Dermis microvascular lymphatic vessel endothelial cell (primary cell): Measurements from ENCODE around the gene RPL27. TPM values are rescaled to one million over a fixed set of nuclear protein-coding genes. Genes with fewer than 3 reads are reported as not detected.
"Not testable (repeated sequence)": the region's sequence is repeated elsewhere in the genome, so short reads cannot be mapped to it uniquely, and the experiment has no call there.

Experiments used
- DNase-seq, 2 donors: peaks; one replicate each; pipeline versions ENCODE4 v3.0.0 to v3.0.0-alpha.2; 2010; ENCODE audit warnings: low read depth in 2 of 2
- total RNA-seq: library from RNA; depleted of rRNA; stranded (reverse); fragments of >200 nt; gene quantifications from 2 replicates; pipeline ENCODE4 v1.2.1, GENCODE V29; 2014

The RPL27 gene
- total RNA-seq = 840 and 910 TPM in 2 replicates

DNA sequence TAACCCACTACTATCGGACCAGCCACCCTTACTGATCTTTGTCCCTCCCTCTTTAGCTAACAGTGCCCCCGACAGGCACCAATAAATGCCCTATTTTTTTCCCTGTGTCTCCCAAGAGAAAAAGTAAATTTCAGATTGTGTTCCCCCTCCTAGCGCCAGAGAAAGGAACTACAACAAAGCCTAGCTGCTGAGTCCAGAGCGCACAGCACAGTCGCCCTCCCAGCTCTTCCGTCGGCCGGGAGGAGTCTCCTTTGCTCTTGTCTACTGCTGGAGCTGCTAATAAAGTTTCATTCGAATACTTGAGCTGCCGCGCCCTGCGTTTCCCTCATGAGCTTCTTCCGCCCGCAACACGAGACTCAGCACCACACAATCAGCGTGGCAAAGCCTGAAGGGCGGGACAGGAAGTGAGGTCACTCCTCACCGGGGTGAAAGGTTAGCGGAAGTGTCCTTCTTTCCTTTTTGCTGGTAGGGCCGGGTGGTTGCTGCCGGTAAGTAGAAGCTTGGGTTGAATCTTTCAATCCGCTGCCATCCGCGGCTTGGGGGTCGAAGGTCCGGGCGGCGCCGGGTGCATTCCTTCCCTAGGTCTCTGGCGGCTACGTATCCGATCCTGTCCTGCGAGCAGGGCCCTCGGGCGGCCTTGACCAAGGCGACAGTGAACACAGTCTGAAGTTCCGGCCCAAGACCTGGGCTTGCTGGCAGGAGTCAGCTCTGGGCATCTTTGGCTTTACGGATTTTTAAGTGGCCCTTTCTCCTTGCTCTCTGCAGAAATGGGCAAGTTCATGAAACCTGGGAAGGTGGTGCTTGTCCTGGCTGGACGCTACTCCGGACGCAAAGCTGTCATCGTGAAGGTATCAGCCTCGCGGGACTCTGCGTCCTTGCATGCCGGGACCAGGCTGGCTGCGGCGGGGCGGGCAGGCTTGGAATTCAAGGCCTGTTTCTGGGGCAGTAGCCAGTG, at the start of gene RPL27:
Gene RPL27, plus strand, starts transcription at position 436 of the 955 bp plus-strand sequence. Its CDS starts 332 bp downstream, at position 768.
- peak; percentile 100 for DNase-seq

DNA sequence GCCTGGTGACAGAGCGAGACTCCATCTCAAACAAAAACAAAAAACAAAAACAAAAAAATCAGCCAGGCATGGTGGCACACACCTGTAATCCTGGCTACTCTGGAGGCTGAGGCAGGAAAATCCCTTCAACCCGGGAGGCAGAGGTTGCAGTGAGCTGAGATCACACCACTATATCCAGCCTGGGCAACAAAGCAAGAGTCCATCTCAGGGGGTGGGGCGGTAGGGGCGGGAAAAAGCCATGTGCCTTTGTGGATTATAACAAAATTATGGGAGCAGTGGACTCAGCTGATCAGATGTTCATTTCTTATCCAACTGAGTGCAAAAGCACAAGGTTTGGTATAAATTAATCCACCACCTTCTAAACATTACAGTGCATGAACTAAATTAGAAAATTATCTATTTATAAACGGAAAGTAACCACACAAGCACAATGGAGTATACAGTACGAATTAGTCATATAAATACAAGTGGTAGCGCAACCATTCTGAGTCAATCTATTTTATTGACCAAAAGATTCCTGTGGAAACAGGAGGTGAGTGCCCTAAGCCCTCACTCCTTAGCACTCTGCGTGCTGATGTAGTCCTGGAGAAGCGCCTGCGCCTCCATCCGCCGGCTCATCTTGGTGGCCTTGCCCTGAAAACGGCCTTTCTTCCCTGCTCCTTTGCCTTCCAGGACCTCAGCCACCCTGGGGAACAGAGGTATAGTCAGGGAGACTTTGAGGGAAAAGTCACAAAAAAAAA, 48.0 kb upstream of the RPL27 start:
- no peak for DNase-seq

DNA sequence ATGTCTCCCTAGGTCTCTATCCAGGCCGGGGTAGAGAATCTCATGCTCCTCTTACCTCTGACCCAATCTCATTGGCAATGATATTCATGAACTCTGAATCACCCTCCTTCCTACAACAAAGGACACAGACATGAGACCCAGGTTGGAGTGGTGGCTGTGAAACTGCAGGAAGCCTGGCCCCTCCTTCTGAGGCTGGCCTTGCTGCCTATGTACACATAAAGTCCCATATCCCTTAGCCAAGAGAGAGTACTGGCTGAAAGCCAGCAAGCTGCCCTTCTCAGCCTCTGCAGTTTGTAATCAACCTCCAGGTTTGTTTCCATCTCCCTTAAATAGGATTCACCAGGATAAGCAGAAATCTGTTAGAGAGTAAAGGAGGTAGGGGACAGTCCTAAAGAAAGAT, 44.5 kb upstream of the RPL27 start:
- DNase-seq = peak in 1 of 2 donors; percentile 29

DNA sequence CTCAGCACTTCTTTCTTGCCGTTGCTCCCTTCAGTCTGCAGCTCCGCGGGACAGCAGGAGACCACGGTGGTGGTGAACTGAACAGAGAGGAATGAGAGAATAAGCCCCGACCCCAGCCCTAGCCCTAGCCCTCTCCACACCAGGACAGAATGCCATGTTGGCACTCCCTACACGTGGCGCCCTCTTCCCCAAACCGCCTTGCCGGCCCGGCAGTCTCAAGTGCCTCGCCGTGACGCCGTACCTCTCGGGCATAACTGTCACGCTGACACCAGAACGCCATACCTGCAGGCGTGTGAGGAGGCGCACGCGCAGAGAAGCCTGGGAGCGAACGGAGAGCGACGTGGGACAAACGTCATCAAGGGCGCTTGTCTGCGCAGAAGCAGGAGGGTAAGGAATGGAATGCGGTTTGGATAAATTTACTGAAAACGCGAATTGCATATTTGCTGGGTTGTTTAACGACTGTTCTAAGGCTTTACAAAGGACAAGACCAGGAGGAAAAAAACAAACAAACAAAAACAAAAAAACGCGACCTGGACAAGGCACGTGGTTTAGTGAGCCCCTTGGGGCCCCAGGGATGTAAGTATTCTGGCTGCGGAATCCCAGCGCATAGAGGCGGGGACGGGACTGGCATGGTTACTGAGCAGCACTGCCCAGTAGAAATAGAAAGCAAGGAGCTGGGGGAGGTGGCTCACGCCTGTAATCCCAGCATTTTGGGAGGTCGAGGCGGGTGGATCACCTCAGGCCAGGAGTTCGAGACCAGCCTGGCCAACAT, 33.9 kb upstream of the RPL27 start, which contains the start of gene AARSD1:
Gene AARSD1, minus strand, starts transcription at position 294 of the 772 bp plus-strand sequence. Its CDS starts 14 bp downstream, at position 280.
- DNase-seq = peak; percentile 91 to 96

DNA sequence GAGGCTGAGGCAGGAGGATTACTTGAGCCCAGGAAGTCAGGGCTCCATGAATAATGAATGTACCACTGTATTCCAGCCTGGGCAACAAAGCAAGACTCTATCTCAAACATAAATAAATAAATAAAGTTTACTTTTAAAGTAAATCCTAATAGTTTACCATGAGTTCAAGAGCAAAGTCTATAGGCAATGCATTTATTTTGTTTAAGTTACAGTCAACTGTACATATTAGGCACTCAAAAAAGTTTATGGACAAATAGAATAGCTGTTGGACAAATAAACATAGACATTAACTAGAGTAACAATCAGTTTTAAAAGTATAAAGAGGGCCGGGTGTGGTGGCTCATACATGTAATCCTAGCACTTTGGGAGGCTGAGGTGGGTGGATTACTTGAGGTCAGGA, 30.3 kb upstream of the RPL27 start:
- DNase-seq = no peak

DNA sequence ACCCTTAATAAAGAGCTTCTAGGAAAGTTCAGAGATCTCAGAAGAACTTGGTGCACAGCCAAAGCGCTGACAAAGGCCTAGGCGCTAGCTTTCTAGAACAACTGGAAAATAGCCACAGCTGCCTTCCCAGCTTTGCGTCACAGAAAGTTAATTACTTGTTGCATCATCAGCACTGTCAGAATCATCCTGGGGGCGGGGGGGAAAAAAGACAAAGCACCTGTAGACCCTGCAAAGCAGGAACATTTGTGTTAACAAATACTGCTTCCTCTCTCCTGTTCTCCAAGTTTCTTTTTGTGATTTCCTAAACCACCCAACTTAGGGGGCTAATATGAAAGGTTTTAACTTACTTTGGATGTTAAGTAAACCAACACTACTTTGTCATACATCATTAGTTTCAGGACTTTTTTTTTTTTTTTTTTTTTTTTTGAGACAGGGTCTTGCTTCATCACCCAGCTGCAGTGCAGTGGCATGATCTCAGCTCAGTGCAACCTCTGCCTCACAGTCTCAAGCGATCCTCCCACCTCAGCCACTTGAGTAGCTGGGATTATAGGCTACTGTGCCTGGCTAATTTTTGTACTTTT, 29.1 kb upstream of the RPL27 start:
- peak in 1 of 2 donors; percentile 9 for DNase-seq

DNA sequence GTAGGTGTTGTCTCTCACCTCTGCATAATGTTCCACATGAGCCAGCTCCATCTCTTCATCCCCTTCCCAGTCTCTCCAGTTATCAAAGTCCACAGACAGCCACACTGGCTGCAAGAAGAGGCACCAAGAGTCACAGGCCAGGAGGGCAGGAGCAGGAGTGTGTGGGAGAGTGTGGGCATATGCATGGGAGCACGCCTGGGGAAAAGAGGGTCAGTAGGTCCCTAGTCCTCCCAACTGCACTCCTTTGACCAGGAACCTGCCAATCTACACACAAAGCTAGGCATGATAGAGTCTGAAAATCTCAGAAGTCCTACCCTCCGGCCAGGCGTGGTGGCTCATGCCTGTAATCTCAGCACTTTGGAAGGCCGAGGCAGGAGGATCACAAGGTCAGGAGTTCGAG, 26.6 kb upstream of the RPL27 start:
- DNase-seq = no peak

DNA sequence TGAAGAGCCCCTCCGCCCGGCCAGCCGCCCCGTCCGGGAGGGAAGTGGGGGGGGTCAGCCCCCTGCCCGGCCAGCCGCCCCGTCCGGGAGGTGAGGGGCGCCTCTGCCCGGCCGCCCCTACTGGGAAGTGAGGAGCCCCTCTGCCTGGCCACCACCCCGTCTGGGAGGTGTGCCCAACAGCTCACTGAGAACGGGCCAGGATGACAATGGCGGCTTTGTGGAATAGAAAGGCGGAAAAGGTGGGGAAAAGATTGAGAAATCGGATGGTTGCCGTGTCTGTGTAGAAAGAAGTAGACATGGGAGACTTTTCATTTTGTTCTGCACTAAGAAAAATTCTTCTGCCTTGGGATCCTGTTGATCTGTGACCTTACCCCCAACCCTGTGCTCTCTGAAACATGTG, 24.9 kb upstream of the RPL27 start:
- DNase-seq = not testable (repeated sequence)

DNA sequence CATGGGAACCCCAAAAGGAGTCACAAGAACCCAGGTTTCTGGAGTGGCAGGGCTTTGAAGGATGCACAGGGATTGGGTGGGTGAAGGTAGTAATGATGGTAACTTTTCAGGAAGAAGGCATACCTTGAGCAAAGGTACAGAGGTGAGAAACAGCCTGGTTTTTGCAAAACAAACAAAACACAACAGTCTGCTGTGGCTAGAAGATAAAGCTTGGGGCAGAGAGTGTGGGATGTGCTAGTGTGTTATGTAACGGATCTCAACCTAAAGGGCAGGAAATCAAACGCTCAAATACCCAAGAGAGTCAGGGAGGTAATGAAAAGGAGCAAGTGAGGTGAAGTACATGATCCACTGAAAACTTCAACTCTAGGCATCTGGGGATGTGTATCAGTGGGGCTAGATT, 23.0 kb upstream of the RPL27 start:
- no peak for DNase-seq

DNA sequence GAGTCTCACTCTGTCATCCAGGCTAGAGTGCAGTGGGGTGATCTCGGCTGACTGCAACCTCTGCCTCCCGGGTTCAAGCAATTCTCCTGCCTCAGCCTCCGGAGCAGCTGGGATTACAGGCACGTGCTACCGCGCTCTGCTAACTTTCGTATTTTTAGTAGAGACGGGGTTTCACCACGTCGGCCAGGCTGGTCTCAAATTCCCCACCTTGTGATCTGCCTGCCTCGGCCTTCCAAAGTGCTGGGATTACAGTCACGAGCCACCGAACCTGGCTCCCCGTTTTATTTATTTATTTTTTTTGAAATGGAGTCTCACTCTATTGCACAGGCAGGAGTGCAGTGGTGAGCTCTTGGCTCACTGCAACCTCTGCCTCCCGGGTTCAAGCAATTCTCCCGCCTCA, 22.5 kb upstream of the RPL27 start:
- not testable (repeated sequence) for DNase-seq

DNA sequence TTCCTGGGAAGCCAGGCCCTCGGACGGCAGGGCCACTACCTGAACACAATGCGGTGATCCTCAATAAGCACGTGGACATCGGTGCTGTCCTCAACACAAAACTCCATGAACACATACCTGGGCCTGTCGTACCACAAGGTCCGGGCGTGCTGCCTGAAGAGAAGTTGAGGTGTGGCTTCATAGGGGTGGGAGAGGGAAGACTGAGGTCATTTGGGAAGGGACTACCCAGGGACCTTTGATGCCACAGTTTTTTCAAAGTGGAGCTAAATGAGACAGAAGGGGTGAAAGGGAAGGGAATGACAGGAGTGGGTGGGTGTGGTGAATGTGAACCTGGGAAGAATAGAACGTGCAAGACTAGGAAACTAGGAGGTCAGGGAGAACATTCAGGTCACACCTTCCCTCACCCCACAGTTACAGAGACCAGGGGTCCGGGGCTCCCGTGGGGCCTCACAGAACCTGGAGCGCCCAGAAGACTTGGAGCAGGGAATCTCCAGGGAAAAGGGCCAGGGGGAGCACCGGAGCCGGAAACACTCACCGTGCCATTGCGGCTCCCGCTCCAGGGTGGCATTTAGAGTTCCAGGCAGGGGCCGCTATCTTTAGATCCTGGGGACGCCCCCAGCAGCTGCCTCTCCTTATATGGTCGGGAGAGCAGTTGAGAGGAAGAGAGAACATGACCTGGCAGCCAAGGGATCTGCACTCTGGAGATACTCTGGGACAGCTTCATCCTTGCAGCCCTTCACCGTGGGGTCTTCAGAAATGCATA, 18.5 kb upstream of the RPL27 start, which contains the start of gene PTGES3L:
Gene PTGES3L, minus strand, starts transcription at position 570 of the 763 bp plus-strand sequence. Its CDS starts 27 bp downstream, at position 543.
- peak in 1 of 2 donors; percentile 45 for DNase-seq

DNA sequence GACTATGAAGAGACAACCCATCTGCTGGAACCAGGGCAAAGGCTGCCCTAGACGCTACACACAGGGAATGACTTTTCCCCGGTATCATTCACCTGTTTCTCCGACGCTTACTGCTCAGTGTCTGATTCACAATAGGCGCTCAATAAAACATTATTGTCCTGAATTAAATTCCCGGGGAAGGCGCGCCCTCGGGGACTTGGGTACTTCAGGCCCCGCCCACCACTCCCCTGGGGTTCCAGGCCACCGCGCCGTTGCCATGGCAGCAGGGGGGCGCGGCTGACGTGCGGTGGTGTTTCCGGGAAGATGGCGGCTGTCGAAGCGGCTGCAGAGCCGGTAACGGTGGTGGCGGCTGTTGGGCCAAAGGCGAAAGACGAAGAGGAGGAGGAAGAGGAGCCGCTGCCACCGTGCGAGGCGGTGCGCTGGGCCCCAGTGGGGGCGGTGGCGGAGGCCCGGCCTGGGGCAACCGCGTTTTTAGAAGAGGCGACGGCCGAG, 17.9 kb upstream of the RPL27 start, which contains the start of gene RUNDC1:
Gene RUNDC1, plus strand, starts transcription at position 292 of the 492 bp plus-strand sequence. Its CDS starts 12 bp downstream, at position 304.
- DNase-seq = peak; percentile 60 to 84

DNA sequence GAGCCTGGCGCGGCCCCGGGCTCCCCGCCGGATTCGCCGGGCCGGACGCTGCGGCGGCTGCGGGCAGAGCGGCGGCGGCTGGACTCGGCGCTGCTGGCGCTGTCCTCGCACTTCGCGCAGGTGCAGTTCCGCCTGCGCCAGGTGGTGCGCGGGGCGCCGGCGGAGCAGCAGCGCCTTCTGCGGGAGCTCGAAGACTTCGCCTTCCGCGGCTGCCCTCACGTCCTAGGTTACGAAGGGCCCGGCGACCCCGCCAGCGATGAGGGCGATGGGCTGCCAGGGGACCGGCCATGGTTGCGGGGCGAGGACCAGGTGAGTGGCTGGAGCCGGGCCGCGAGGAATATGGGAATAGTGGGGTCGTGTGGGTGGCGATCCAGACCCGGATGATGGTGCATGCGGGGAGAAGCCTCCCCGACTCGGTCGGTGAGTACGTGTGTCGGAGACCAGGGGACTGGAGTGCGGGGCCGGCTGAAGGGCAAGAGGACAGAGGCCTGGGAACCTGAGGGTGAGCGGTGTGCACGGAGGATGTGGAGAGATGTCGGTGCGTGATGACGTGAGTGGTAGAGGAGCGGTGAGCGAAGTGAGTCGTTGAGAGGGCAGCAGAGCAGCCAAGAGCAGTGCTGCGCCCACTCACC, 17.3 kb upstream of the RPL27 start:
- DNase-seq = peak in 1 of 2 donors; percentile 66

DNA sequence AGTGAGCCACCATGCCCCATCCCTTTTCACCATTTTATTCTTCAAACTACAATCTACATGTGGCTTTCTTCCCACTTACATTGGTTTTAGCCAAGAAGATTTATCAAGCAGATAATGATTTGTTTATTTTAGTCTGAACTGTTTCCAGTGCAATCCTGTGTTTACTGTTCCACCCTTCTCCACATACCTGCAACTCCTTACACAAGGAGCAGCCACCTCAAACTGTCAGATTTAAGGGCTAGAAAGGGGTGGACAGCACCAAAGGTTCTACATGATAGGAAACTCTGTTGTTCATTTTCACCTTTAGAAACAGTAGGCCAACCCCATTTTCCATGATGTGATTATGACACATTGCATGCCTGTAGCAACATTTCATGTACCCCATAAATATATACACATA, 16.0 kb upstream of the RPL27 start:
- DNase-seq = no peak

DNA sequence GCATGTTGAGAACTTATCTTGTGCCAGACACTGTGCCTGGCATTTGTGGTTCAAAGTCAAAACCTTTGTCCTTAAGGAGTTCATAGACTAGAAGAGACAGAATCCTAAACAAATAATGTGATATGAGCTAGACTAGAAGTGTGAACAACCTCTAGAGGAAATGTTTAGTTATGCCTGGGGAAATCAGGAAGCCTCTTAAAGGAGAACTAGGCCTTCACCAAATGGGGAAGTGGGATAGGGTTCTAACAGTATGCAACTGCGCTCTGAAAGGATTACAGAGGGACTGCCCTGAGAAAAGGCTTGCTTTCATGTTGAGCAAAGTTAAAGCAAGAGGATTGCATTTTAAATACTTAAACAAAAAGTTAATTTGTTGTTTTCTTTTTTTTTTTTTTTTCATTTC, 13.0 kb upstream of the RPL27 start:
- DNase-seq = peak in 1 of 2 donors; percentile 21

DNA sequence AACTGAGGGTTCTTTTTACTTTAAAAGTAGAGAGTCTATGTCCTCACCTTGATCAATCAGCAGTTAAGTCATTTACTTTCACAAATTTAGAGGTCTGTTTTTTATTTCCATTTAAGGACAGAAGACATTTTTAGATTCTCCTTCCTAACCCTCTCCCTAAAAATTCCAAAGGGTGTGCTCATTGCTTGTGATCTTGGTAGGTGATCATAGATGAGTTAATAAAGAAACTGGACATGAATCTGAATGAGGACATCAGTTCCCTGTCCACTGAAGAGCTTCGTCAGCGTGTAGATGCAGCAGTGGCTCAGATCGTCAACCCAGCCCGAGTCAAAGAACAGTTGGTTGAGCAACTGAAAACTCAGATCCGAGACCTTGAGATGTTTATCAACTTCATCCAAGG, 9.1 kb upstream of the RPL27 start:
- no peak for DNase-seq

DNA sequence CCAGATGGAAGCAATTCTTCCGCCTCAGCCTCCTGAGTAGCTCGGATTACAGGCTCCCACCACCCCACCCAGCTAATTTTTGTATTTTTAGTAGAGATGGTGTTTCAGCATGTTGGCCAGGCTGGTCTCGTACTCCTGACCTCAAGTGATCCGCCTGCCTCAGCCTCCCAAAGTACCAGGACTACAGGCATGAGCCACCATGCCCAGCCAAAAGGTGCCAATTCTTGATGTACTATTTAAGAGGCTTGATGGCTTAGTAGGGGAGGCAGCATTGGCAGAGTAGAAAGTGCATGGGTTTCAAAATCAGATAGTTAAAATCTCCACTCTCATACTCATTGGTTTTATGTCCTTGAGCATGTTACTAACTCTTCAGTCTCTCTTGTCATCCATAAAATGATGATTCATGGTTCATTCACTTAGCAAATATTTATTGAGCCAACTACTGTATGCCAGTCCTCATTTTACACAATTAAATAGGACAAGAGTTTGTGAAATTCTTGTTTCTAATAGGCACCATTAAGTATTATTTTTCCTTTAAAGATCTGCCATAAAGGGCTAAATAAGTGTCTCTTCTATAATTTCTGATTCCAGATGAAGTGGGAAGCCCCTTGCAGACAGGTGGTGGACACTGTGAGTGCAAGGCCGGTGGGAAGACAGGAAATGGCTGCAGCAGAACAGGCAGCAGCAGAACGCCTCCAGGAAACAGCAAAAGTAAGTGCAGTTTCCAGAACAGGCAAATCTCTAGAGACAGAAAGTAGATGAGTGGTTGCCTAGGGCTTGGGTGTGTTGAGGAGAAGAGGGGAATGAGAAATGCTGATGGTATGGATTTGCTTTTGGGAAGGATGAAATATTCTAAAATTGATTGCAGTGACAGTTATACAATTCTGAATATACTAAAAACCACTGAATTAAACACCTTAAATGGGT, 8.2 kb upstream of the RPL27 start:
- no peak for DNase-seq

DNA sequence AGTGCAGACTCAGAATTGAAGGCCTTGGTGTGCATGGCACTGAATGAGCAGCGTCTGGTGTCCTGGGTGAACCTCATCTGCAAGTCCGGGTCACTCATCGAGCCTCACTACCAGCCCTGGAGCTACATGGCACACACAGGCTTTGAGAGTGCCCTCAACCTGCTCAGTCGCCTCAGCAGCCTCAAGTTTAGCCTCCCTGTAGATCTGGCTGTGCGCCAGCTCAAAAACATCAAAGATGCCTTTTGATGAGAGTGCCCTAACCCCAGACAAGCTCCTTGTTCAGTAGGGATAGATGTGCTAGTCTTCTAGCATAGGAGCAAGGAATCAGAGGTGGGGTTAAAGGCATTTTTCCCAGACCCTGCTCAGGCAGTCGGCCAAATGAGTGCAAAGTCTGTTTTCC, 6.7 kb upstream of the RPL27 start:
- DNase-seq = no peak
